HFFc6 (cell line): ENCODE measurements around the gene KIF18A. TPM values are rescaled to one million over a fixed set of nuclear protein-coding genes. Genes with fewer than 3 reads are reported as not detected.
"Not testable (repeated sequence)": the region's sequence is repeated elsewhere in the genome, so short reads cannot be mapped to it uniquely, and the experiment has no call there.

Experiments
- DNase-seq: peaks from one replicate; pipeline ENCODE4 v3.0.0-alpha.2; 2018
- H3K27ac Mint-ChIP-seq: 2 replicates; pipeline ENCODE4 v1.8.0; 2020; ENCODE audit warnings: mild to moderate bottlenecking, mixed read lengths
- H3K27me3 Mint-ChIP-seq: 2 replicates; pipeline ENCODE4 v1.8.0; 2021; ENCODE audit warnings: mild to moderate bottlenecking, moderate library complexity, mixed read lengths; ENCODE audit not compliant: insufficient read depth
- H3K36me3 Mint-ChIP-seq: 2 replicates; pipeline ENCODE4 v1.8.0; 2021; ENCODE audit warnings: low read depth, mixed read lengths
- H3K4me1 Mint-ChIP-seq: 2 replicates; pipeline ENCODE4 v1.8.0; 2020; ENCODE audit warnings: low read depth, mixed read lengths
- H3K4me3 Mint-ChIP-seq: 2 replicates; pipeline ENCODE4 v1.8.0; 2020; ENCODE audit warnings: mild to moderate bottlenecking, moderate library complexity, mixed read lengths
- H3K9me3 Mint-ChIP-seq: 2 replicates; pipeline ENCODE4 v1.8.0; 2020; ENCODE audit warnings: mild to moderate bottlenecking, mixed read lengths
- CTCF ChIP-seq: fragments of 200-600 bp; sonication (generic); IDR thresholded peaks from 2 replicates; pipeline ENCODE4 v1.5.0; 2021; ENCODE audit warnings: antibody characterized with exemption, mild to moderate bottlenecking
- total RNA-seq, 6 experiments: library from RNA; stranded (reverse); fragmentation: NEBNext Ultra II Directional; extraction: Animal tissue kit (Norgen Biotek cat#: 25700); gene quantifications; 2 replicates in 1 of 6; 3 replicates in 5 of 6; pipeline ENCODE4 v1.2.3, GENCODE V29; 2021

KIF18A gene
- total RNA-seq, 6 experiments from 2014 or later, result 13.1 to 25.4 (median 22.4) TPM

- Mint-ChIP-seq H3K27me3 (no peaks in the 10 kb centered on the region; the same call in 1 of the 2 replicates), H3K4me3 (no peak overlapping the region), H3K36me3 (peaks cover 71% of the 10 kb centered on the region), H3K9me3 (no peaks in the 10 kb centered on the region), H3K27ac (0 out of 2 replicates have a peak overlapping the region, but pooled peaks have one; percentile 7), H3K4me1 (peaks cover 72% of the 10 kb centered on the region)
- no peak for DNase-seq
- no peak for TF ChIP-seq CTCF
Measured at GRCh38 chr11:28098257-28098656, 9.7 kb downstream of the KIF18A start.

- no peak for TF ChIP-seq CTCF
- Mint-ChIP-seq H3K36me3 (peaks cover 35% of the 10 kb centered on the region), H3K4me1 (peaks cover 60% of the 10 kb centered on the region), H3K4me3 (no peak overlapping the region), H3K27me3 (no peaks in the 10 kb centered on the region), H3K9me3 (no peaks in the 10 kb centered on the region), H3K27ac (no peak overlapping the region)
- DNase-seq, result no peak
Measured at GRCh38 chr11:28092786-28093185, 15.2 kb downstream of the KIF18A start.

GRCh38 chr11:28090052-28090749, 17.8 kb downstream of the KIF18A start:
- DNase-seq, result peak; percentile 39
- Mint-ChIP-seq H3K36me3 (peaks cover 33% of the 10 kb centered on the region), H3K9me3 (0 out of 2 replicates have a peak, but pooled peaks cover 5% of the 10 kb centered on the region), H3K4me3 (peak overlapping the region; percentile 62), H3K4me1 (peaks cover 75% of the 10 kb centered on the region), H3K27me3 (no peaks in the 10 kb centered on the region), H3K27ac (peak overlapping the region; percentile 79)
- no peak for TF ChIP-seq CTCF

- Mint-ChIP-seq H3K4me1 (peaks cover 67% of the 10 kb centered on the region), H3K4me3 (no peak overlapping the region), H3K36me3 (peaks cover 33% of the 10 kb centered on the region), H3K27ac (no peak overlapping the region), H3K9me3 (0 out of 2 replicates have a peak, but pooled peaks cover 5% of the 10 kb centered on the region), H3K27me3 (no peaks in the 10 kb centered on the region)
- TF ChIP-seq CTCF, result no peak
- DNase-seq, result no peak
Measured at GRCh38 chr11:28089378-28089777, 18.6 kb downstream of the KIF18A start.

GRCh38 chr11:28087693-28088092, 20.3 kb downstream of the KIF18A start:
- H3K4me3 Mint-ChIP-seq, result peak overlapping the region; percentile 56
- H3K27ac Mint-ChIP-seq, result peak overlapping the region; percentile 81
- peaks cover 31% of the 10 kb centered on the region for H3K36me3 Mint-ChIP-seq
- H3K9me3 Mint-ChIP-seq, H3K27me3 Mint-ChIP-seq: not testable (repeated sequence)
- peaks cover 60% of the 10 kb centered on the region for H3K4me1 Mint-ChIP-seq
- peak; percentile 30 for DNase-seq

GRCh38 chr11:28087192-28087591, 20.8 kb downstream of the KIF18A start:
- Mint-ChIP-seq H3K4me3 (peak overlapping the region; percentile 56), H3K27ac (peak overlapping the region; percentile 81)

More at GRCh38 chr11:28087192-28087591, 20.8 kb downstream of the KIF18A start:
- Mint-ChIP-seq H3K36me3 (peaks cover 33% of the 10 kb centered on the region), H3K4me1 (peaks cover 59% of the 10 kb centered on the region)
- not testable (repeated sequence) for H3K27me3 Mint-ChIP-seq, DNase-seq, H3K9me3 Mint-ChIP-seq
